Caco-2 (cell line): ENCODE results near the gene ATP8B4. TPM values are rescaled to one million over a fixed set of nuclear protein-coding genes. Genes with fewer than 3 reads are reported as not detected.

ENCODE experiments used
- BruUV-seq: library from RNA; stranded (reverse); fragments of 400-500 nt; replicated peaks from 2 replicates; lab custom pipeline; 2021; lab: Mats Ljungman, UMichigan
- CTCF ChIA-PET: fragments of 300-600 bp; sonication (Branson Sonifier 250); formaldehyde crosslinking; loops from one replicate; lab custom pipeline; 2022; ENCODE audit warnings: antibody characterized with exemption; lab: Charles Lee
- POLR2A ChIA-PET: fragments of 300-600 bp; sonication (Branson Sonifier 250); formaldehyde crosslinking; loops from one replicate; lab custom pipeline; 2022; ENCODE audit warnings: antibody characterized with exemption; lab: Charles Lee
- DNase-seq, 2 experiments: peaks; one replicate each; pipeline versions ENCODE4 v3.0.0 to v3.0.0-alpha.2; 2020 to 2022
- H3K27me3 ChIP-seq: replicated peaks from 2 replicates; pipeline ENCODE4 v1.6.0; 2011; ENCODE audit warnings: low read length; ENCODE audit not compliant: control insufficient read depth, insufficient read depth
- H3K36me3 ChIP-seq: 2 replicates; pipeline ENCODE4 v1.5.1; 2011; ENCODE audit warnings: low read length; ENCODE audit not compliant: control insufficient read depth, insufficient read depth
- H3K4me1 ChIP-seq: fragments of 250-450 bp; sonication (Bioruptor Pico); 2 replicates; pipeline ENCODE4 v1.5.1; 2020; ENCODE audit warnings: mild to moderate bottlenecking
- H3K4me3 ChIP-seq: 2 replicates; pipeline ENCODE4 v1.5.1; 2011; ENCODE audit warnings: low read depth, mild to moderate bottlenecking, control low read depth, low read length
- H3K9me3 ChIP-seq: fragments of 250-450 bp; sonication (Bioruptor Pico); 2 replicates; pipeline ENCODE4 v1.5.1; 2020; ENCODE audit warnings: mild to moderate bottlenecking, moderate library complexity
- H3K27ac Mint-ChIP-seq: one replicate; pipeline ENCODE4 v1.8.0; 2022; ENCODE audit warnings: mixed read lengths; ENCODE audit not compliant: unreplicated experiment
- H3K27me3 Mint-ChIP-seq: one replicate; pipeline ENCODE4 v1.8.0; 2022; ENCODE audit warnings: mixed read lengths; ENCODE audit not compliant: insufficient read depth, unreplicated experiment
- H3K36me3 Mint-ChIP-seq: one replicate; pipeline ENCODE4 v1.8.0; 2022; ENCODE audit warnings: mild to moderate bottlenecking, mixed read lengths; ENCODE audit not compliant: insufficient read depth, unreplicated experiment
- H3K4me1 Mint-ChIP-seq: one replicate; pipeline ENCODE4 v1.8.0; 2022; ENCODE audit warnings: low read depth, mixed read lengths; ENCODE audit not compliant: unreplicated experiment
- H3K4me3 Mint-ChIP-seq: one replicate; pipeline ENCODE4 v1.8.0; 2022; ENCODE audit warnings: mild to moderate bottlenecking, moderate library complexity, mixed read lengths; ENCODE audit not compliant: unreplicated experiment
- H3K9me3 Mint-ChIP-seq: one replicate; pipeline ENCODE4 v1.8.0; 2022; ENCODE audit warnings: mixed read lengths; ENCODE audit not compliant: unreplicated experiment
- intact Hi-C: fragments of 100-400 bp; cut with micrococcal nuclease; formaldehyde crosslinking; loops from one replicate; pipeline ENCODE4 v1.10.0; 2022; ENCODE audit not compliant: unreplicated experiment
- total RNA-seq: library from RNA; stranded (reverse); gene quantifications from 2 replicates; pipeline ENCODE4 v1.2.3, GENCODE V29; 2022
- TF ChIP-seq, protein P1 (sequence below), 2 experiments: fragments of 200-600 bp in 1 of 2; IDR thresholded peaks; 1 replicate in 1 of 2; 2 replicates in 1 of 2; pipeline versions ENCODE4 v1.5.1 to v1.8.0; 2011 to 2022; ENCODE audit warnings: antibody characterized with exemption in 1 of 2, control low read depth in 1 of 2, inconsistent platforms in 1 of 2, low read depth in 1 of 2, low read length in 1 of 2, mild to moderate bottlenecking in 1 of 2, moderate library complexity in 1 of 2; ENCODE audit not compliant: insufficient read depth in 1 of 2, severe bottlenecking in 1 of 2, unreplicated experiment in 1 of 2

Gene ATP8B4
- total RNA-seq, 1 experiment from 2014 or later: 0.57 TPM

DNA sequence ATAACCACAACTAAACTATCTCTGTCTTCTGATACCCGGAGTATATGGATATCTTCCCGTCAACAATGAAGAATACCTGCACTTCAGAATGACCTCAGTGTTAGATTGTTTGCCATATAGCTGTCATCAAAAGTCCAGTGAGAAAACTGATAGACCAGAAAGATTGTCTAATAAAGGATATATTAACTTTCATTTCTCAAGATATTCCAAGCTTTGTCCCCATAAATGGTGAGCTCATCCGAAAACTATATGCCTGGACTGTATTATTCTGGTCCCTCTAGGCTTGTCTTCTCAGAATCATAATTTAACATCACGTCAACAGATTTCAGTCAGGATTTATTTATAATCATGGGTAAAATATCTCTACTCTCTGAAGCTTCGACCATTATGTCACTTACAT, 100.5 kb downstream of the ATP8B4 start:
- H3K27me3 ChIP-seq: no peaks in the 10 kb centered on the region
- no peak overlapping the region for H3K4me3 ChIP-seq
- H3K36me3 ChIP-seq: no peaks in the 10 kb centered on the region
- H3K27ac Mint-ChIP-seq: no peak overlapping the region
- intact Hi-C loops: no loop called here
- H3K4me1 ChIP-seq: no peaks in the 10 kb centered on the region
- H3K9me3 ChIP-seq: no peaks in the 10 kb centered on the region
- no peaks in the 10 kb centered on the region for H3K36me3 Mint-ChIP-seq
- BruUV-seq: no TSS peak
- H3K27me3 Mint-ChIP-seq: peaks cover 21% of the 10 kb centered on the region
- H3K4me1 Mint-ChIP-seq: no peaks in the 10 kb centered on the region
- H3K9me3 Mint-ChIP-seq: no peaks in the 10 kb centered on the region
- CTCF ChIA-PET: no interaction called here
- POLR2A ChIA-PET: no interaction called here
- DNase-seq: no peak
- TF ChIP-seq, protein P1, sequence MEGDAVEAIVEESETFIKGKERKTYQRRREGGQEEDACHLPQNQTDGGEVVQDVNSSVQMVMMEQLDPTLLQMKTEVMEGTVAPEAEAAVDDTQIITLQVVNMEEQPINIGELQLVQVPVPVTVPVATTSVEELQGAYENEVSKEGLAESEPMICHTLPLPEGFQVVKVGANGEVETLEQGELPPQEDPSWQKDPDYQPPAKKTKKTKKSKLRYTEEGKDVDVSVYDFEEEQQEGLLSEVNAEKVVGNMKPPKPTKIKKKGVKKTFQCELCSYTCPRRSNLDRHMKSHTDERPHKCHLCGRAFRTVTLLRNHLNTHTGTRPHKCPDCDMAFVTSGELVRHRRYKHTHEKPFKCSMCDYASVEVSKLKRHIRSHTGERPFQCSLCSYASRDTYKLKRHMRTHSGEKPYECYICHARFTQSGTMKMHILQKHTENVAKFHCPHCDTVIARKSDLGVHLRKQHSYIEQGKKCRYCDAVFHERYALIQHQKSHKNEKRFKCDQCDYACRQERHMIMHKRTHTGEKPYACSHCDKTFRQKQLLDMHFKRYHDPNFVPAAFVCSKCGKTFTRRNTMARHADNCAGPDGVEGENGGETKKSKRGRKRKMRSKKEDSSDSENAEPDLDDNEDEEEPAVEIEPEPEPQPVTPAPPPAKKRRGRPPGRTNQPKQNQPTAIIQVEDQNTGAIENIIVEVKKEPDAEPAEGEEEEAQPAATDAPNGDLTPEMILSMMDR (IDR thresholded peaks at IDR 0.05; ENCODE audit: insufficient read depth in 1 of 2, low read depth in 1 of 2, low read length in 1 of 2, severe bottlenecking in 1 of 2, unreplicated experiment in 1 of 2): no peak
- H3K4me3 Mint-ChIP-seq: no peak overlapping the region

DNA sequence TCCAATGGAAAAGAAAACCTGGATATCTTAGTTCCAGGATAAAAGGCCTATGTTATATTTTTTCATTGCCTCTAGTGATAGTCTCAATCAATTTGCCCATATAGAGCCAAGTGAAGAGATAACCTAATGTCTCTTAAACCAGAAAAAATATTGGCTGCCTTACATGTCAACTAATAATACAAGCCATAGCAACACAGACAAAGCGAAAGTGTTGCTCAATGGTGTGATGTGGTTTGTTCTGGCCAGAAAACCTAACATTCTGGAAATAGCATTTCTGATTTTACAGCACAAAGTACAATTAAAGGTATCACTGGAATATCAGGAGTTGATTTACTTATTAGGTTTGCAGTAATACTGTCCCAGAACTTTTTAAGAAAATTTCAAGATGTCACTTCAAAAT, 101.5 kb downstream of the ATP8B4 start:
- no peak overlapping the region for H3K4me3 ChIP-seq

DNA sequence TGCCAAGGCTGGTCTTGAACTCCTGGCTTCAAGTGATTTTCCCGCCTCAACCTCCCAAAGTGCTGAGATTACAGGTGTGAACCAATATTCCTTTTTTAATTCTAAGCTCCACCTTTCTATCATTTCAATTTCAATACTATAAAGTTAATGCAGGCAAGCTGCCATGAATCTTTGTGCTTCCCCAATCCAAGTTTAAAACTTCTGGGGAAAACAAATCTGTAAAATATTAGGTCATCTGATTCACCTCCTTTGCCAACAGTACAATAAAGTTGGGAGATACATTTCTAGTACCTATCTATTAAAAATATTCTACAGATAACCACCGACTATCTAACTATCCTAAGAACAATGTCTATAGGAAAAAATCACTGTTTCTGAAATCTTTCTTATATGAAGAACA, 102.1 kb downstream of the ATP8B4 start:
- no TSS peak for BruUV-seq
- POLR2A ChIA-PET: no interaction called here
- Histone ChIP-seq H3K27me3 (no peaks in the 10 kb centered on the region), H3K9me3 (no peaks in the 10 kb centered on the region), H3K4me1 (no peaks in the 10 kb centered on the region), H3K36me3 (no peaks in the 10 kb centered on the region), H3K4me3 (no peak overlapping the region)
- Mint-ChIP-seq H3K9me3 (no peaks in the 10 kb centered on the region), H3K27ac (no peak overlapping the region), H3K4me1 (no peaks in the 10 kb centered on the region), H3K4me3 (no peak overlapping the region), H3K27me3 (peaks cover 21% of the 10 kb centered on the region), H3K36me3 (no peaks in the 10 kb centered on the region)
- CTCF ChIA-PET: no interaction called here
- intact Hi-C loops: no loop called here
- no peak for DNase-seq
- TF ChIP-seq, protein P1 (IDR thresholded peaks at IDR 0.05; ENCODE audit: insufficient read depth in 1 of 2, low read depth in 1 of 2, low read length in 1 of 2, severe bottlenecking in 1 of 2, unreplicated experiment in 1 of 2): no peak

More for the DNA sequence above, 101.5 kb downstream of the ATP8B4 start:
- Mint-ChIP-seq H3K36me3 (no peaks in the 10 kb centered on the region), H3K9me3 (no peaks in the 10 kb centered on the region), H3K27me3 (peaks cover 21% of the 10 kb centered on the region), H3K27ac (no peak overlapping the region), H3K4me1 (no peaks in the 10 kb centered on the region), H3K4me3 (no peak overlapping the region)
- Histone ChIP-seq H3K27me3 (no peaks in the 10 kb centered on the region), H3K4me1 (no peaks in the 10 kb centered on the region), H3K36me3 (no peaks in the 10 kb centered on the region), H3K9me3 (no peaks in the 10 kb centered on the region)
- no TSS peak for BruUV-seq
- ChIA-PET POLR2A (no interaction called here), CTCF (no interaction called here)
- no peak for DNase-seq
- intact Hi-C loops: no loop called here
- TF ChIP-seq, protein P1 (IDR thresholded peaks at IDR 0.05; ENCODE audit: insufficient read depth in 1 of 2, low read depth in 1 of 2, low read length in 1 of 2, severe bottlenecking in 1 of 2, unreplicated experiment in 1 of 2): no peak
